Measurements from ENCODE around the gene MYO1H.

Gene MYO1H

DNA sequence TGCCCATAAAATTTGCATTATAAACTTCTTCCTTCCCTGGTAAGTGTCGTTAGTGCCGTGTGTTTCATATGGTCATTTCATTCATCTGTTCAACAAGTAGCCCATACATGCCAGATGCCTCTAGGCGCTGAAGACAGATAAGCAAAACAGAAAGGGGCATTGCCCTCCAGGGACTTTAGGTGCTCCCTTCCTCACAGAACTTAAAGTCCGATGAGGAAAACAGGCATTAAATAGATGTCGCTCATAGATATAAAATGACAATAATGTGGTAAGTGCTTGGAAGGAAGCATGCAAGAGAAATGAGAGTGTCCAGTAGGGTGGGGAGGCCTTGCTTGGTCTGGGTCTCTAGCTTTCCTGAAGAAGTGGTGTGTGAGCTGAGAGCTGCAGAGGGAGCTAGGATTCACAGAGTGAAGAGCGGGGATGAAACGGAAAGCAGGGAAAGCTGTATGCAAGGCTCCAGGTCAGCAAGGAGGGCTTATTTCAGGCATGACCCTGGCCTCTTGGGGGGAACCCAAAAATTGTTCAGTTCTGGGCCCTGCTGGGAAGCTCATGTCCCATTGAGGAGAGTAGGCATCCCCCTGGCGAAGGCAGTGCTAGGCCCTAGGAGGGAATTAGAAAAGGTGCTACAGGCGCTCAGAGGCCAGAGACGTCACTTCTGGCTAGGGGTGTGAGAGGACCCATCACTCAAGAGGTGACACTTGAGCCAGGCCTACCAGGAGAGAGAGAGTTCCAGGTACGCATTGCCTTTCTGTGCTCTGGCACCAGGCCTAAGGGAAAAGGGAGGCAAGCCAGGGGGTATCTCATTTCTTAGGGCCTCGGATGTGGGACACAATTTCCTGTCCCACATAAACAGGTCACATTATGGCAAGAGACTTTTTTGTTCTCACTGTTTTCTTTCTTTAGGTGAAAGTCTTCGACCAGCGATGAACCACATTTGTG, 141.6 kb downstream of the MYO1H start:
- TF ChIP-seq, protein P1, sequence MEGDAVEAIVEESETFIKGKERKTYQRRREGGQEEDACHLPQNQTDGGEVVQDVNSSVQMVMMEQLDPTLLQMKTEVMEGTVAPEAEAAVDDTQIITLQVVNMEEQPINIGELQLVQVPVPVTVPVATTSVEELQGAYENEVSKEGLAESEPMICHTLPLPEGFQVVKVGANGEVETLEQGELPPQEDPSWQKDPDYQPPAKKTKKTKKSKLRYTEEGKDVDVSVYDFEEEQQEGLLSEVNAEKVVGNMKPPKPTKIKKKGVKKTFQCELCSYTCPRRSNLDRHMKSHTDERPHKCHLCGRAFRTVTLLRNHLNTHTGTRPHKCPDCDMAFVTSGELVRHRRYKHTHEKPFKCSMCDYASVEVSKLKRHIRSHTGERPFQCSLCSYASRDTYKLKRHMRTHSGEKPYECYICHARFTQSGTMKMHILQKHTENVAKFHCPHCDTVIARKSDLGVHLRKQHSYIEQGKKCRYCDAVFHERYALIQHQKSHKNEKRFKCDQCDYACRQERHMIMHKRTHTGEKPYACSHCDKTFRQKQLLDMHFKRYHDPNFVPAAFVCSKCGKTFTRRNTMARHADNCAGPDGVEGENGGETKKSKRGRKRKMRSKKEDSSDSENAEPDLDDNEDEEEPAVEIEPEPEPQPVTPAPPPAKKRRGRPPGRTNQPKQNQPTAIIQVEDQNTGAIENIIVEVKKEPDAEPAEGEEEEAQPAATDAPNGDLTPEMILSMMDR (IDR thresholded peaks at IDR 0.05): no peak

DNA sequence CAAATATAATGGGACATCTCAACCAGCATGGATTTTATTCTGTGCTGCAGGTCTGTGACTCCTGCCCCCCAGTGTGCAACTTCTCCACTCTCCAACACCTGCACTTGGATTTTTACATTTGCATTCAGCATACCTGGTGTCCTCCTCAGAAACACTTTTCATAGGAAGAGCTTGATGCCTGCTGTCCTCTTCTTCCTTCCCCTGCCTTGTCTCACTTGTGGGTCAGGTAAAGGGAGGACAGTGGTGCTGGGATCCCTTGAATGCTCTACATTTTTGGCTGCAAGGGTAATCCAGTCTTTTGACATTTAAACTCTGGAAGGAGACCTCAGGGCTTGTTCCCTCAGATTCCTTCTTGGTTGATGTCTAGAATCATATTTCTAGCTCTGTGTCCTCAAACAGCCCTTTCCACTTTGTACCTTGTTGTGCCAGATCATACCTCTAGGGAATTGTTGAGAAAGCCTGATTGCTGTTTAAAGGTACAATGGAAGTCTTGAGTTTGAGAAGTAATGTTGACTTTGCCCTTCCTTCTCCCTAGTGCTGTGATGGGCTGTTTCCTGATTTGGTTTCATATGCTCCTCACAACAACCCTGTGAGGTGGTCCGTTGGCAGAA, 142.4 kb downstream of the MYO1H start:
- TF ChIP-seq, protein P1 (IDR thresholded peaks at IDR 0.05): no peak

DNA sequence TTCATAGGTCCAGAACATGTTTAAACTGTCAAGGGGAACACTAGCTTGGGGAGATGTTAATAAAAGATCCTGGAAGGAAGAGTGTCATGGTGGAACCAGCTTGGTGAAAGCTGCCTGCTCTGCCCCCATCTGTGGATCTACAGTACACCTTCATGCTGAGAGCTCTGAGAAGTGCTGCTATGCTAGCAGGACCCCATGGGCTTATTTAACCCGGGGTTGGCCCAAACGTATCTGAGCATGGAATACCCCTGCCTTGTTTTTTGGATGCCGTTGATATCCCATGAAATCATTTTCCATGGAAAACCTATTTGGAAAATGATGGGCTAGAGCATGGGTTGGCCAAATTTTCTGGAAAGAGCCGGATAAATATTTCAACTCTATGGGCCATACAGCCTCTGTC, 144.0 kb downstream of the MYO1H start:
- TF ChIP-seq, protein P1 (IDR thresholded peaks at IDR 0.05): no peak

DNA sequence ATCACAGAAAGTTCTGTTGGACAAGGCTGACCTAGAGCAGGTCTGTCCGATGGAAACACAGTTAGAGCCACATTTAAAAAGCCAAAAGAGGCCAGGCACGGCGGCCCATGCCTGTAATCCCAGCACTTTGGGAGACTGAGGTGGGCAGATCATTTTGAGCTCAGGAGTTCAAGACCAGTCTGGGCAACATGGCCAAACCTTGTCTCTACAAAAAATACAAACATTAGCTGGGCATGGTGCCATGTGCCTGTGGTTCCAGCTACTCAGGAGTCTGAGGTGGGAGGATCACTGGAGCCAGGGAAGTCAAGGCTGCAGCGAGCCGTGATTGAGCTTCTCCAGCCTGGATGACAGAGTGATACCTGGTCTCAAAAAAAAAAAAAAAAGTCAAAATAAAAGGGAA, 144.7 kb downstream of the MYO1H start:
- TF ChIP-seq, protein P1 (IDR thresholded peaks at IDR 0.05): no peak

DNA sequence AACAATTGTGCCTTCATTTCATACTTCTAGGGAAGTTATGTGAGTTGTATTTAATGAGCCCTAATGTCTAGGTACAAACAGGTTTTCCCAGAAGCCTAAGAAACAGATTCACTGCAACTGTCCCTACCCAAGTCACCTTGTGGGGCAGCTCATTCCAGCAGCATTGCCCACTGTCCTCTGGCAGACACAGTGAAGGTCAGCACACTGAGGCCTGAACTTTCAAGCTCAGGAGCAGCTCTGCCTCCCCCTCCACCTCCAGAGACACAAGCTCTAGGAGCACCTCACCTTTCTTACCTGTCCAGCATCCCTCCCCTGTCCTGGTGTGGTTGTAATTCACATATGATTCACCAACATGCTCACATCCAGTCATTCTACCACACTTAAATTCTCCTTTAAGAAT, 145.4 kb downstream of the MYO1H start:
- TF ChIP-seq, protein P1 (IDR thresholded peaks at IDR 0.05): no peak

DNA sequence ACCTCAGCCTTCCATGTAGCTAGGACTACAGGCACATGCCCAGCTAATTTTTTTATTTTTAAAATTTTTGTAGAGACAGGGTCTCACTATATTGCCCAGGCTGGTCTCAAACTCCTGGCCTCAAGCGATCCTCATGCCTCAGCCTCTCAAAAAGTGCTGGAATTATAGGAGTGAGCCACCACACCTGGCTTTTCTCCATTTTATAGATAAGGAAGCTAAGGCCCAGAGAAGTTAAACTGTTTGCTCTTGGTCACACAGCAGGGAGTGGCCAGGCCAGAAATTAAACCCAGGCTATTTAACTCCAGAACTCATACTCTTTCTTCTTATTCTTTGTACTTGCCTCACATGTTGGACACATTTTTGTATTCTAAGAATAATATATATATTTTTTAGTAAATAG, 146.2 kb downstream of the MYO1H start:
- TF ChIP-seq, protein P1 (IDR thresholded peaks at IDR 0.05): no peak

DNA sequence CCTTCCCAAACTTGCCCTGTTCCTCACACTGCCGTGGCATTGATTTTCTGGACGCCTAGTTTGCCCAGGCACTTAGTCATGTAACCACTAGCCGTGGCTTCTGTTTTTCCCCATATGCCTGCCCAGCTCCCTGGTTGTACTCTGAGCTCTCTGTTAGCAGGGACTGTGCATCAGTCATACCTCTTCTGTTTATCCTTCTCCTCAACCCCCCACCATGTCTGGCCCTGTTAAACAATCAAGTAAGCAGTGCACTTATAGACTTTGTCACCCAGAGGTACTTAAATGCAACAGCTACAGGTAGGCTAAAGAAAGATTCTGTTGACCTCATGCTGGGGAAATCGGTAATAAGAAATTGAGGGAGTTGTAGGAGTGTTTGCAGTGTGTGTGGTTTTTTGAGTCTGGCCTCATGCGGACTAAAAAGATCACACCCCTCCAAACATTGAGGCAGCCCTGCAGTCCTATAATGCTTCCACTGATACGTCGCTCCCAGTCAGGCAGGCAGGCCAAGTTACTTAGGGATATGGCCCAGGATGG, 146.7 kb downstream of the MYO1H start:
- TF ChIP-seq, protein P1 (IDR thresholded peaks at IDR 0.05): no peak
